Retina (tissue), 1 donor: ENCODE data around the gene FBXW11.
"Not testable (repeated sequence)": the region's sequence is repeated elsewhere in the genome, so short reads cannot be mapped to it uniquely, and the experiment has no call there.

ENCODE experiments used
- DNase-seq: peaks from one replicate; pipeline ENCODE4 v3.0.0-alpha.2; 2016

Gene FBXW11

DNA sequence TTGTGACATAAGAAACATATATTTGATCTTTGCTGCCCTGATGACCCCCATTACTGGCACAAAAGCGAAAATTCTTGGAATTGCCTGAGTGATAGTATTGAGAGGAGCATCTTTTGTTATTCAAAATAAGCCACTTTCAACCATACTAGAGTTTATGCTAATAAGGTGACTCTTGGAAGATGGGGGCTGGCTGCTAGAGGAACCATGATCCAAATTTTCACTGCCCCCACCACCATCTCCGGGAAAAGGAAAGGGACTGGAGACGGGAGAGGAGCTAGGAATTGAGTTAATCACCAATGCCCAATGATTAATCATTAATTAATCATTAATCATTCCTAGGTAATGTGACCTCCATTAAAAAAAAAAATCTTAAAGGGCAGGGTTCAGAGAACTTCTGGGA is 25.6 kb downstream of the FBXW11 start:
- no peak for DNase-seq

DNA sequence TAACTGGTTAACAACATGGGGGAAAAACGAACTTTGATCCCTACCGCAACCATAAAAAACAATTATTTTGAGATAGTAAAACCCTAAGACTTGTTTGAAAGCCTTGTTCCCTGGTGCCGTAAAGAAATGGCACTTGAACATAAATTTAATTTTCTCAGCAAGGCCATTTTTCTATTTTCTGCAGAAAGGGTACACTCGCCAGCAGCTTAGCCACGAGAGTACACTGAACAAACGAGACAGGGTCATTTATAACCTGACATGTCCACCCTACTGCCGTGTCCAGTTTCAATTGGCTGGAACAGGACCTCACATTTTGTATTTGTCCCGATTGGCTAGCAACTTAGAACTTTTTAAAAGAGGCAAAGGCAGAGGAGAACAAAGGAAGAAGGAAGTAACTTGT is 26.8 kb downstream of the FBXW11 start:
- no peak for DNase-seq

DNA sequence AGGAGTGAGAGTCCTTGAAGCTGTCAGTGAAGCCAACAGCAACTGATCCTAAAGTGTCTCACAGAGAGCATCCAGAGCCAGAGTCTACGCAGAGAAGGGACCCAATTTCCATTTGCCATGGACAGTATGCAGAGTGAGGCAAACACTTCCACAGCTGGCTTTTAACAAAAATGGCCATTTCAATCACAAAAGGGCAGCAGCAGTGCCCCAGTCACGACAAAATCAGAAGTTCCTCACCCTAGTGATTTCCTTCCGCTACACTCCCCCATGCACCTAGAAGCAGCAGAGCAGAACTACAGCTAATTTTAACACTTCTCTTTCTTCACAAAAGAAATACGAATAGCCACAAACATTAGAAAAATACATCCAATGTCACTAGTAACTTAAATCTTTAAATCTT is 27.9 kb downstream of the FBXW11 start:
- DNase-seq = no peak

DNA sequence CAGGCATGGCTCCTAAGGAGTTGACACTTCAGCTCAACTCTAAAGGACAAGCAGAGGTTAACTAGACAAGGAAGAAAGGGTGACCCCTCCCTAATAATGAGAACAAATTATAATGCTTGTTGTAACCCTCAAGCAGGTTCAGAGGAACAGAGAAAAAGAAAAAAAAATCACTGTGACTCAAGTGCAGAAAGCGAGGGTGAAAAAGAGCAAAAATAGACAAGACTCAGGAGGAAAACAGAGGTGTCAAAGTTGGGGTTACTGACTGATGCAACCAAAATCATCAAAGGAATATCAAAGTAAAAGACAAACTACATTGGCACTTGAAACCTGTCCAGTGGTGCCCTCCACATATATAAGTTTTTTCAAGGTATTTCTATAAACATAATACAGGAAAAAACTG is 28.4 kb downstream of the FBXW11 start:
- no peak for DNase-seq

DNA sequence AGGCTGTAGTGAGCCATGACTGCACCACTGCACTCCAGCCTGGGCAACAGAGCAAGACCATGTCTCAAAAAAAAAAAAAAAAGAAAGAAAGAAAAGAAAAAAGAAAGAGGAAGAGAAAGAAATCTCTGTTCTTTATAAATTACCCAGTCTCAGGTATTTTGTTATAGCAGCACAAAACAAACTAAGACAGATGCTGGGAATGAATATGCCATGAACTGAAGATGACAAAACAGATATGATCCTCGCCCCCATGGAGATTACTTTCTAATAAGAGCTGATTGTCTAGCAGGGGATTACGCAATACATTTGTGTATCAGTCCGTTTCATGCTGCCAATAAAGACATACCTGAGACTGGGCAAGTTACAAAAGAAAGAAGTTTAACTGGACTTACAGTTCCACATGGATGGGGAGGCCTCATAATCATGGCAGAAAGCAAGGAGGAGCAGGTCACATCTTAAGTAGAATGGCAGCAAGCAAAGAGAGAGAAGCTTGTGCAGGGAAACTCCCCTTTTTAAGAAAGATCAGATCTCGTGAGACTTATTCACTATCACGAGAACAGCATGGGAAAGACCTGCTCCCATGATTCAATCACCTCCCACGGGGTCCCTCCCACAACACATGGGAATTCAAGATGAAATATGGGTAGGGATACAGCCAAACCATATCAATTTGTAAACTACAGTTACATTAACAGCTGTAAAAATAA is 29.0 kb downstream of the FBXW11 start:
- not testable (repeated sequence) for DNase-seq

DNA sequence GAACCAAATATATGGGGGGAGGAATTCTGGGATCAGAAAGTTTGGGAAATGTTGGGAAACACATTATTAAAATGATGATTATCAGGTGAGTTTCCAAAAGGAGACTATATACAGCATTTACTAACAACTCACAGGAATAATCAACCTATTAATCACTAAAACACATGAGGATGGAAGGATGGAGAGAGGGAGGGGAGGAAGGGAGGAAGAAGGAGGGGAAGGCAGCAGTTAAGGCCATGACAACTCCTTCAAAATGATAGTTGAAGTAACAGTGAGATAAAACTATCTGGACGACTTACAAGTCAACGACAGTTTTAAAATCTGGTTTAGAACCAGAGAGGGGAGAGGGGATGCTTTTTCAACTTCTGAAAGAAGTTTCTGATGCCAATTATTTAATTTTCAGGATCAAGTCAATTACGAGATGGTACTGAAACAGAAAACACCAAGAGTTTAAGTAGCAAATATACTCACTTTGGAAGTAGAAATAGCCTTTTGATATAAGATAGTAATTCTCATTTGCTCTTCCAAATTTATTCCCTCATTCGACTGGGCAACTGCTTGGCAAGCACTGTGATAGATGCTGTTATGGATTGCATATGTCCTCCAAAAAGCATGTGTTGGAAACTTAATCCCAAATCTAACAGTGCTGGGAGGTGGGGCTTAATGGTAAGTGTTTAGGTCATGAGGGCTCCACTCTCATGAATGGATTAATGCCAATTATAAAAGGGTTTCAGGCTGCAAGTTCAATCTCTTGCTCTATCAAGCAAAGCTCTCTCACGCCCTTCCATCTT is 30.4 kb downstream of the FBXW11 start:
- DNase-seq = no peak

DNA sequence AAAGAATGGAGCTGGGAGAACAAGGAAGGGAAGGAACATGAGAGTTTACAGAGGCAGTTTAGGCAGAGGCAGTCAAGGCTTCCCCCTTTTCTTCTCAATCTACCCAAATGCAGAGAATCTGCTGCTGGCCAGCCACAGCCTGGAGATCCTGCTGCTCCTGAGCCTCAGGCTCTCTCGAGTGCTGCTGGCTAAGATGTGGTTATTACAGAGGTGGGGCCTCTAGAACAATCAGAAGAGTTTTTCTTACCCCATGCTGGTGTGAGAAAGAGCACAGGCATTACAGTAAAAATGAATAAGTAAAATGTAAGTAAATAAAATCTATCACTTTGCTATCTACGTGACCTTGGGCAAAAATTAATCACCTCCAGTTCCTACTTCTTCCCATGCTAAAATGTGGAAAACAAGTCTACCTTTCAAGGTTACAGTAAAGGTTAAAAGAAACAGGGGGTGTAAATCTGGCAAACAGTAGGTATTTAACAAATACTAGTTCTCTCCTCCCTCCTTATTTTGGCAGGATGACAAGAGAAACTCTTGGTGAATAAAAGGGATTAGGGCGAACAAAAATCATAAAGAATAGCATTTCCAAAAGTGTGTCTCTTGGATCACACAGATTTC is 31.1 kb downstream of the FBXW11 start:
- DNase-seq = no peak

DNA sequence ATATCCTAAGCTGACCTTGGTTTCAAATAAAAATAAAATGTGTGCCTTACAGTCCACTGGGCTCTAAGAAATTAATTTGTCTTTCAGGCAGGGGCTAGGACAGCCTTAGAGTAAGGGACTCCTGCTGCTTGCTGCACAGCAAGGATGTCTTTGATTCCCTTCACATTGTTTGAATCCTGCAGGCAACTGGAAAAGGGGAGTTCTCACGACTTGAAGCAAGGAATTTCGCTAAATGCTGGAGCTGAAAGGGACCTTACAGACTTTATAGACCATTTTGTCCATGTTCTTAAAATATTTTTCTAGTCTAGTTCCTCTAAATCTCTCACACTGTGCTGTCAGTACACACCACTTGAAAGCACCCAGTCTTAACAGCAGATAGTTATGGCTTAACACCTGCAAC is 35.6 kb downstream of the FBXW11 start:
- no peak for DNase-seq

DNA sequence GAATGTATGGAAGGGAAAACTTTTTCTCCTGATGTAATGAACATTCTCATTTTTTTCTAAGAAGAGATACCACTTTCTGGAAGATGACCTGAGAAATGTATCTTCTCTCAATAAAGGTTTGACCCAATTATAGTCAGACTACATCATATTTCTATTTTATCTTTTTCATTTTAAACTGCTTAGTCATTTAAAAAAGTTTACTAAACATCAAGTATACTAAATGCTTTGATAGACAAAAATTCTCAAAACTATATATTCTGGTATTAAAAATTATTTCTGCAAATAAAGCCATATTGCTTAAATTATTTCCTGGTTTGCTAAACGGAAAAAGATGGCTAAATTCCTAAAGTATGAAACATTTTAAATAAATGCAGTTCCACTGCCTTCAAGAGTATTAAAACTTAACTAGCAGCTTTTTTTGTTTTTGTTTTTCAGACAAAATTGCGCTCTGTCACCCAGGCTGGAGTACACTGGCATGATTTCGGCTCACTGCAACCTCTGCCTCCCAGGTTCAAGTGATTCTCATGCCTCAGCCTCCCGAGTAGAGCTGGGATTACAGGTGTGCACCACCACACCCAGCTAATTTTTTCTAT is 37.1 kb downstream of the FBXW11 start:
- DNase-seq = no peak

DNA sequence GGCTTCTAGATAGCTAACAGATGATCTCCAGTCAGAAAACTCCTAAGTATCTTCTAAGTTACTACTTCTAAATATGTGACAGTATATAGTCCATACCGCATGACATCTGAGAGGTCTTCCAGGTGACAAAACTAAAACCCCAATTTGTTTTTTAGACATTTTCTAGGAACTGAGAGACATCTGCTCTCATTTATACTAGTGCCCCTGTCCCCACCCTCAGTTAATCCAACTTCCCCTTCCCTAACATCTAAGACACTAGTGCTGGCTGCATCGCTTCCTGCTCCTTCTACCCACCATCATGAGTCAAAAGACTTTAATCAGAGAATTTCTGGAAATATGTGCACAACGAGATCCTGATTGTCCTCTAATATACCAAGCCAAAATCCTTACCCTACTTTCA is 37.9 kb downstream of the FBXW11 start:
- no peak for DNase-seq

DNA sequence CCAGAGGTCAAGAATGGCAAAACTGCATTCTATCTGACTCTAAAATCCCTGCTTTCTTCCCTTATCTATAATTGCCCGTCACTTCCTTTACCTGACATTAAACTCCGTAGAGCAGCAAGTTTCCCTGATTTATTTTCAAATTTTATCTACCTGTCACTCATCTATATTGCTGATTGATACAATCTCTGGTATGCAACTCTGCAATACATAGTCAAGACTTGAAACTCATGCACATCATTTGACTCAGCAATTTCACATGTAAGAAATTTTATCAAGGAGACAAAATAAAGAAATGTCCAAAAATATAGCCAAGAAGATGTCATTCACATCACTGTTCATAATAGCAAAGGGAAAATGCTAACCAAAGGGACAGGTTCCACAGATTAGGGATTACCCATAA is 39.5 kb downstream of the FBXW11 start:
- DNase-seq = no peak

DNA sequence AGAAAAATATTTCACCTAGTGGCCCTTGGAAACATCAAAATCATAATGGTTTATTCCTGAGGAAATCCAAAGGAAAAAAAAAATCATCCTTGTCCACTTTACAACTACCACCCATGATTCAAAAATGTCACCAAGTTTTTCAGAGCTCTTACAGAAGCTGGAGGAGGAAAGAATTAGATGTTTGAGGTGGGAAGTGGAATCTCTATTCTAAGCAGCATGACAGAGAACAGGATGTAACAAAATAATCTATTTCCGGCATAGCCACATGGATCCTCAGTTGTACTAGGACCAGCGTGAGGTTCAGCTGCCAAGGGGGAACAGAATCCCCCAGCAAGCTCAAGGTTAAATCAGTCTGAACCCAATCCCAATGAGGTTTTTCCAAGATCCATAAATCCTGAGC is 40.2 kb downstream of the FBXW11 start:
- no peak for DNase-seq

DNA sequence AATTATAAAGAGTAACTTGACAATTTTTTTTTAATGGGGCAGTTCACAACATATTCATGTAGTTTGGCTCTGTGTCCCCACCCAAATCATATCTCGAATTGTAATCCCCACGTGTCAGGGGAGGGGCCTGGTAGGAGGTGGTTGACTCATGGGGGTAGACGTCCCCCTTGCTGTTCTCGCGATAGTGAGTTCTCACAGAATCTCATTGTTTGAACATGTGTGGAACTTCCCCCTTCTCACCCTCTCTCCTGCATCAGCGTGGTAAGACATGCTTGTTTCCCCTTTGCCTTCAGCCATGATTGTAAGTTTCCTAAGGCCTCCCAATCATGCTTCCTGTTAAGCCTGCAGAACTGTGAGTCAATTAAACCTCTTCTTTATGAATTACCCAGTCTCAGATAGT is 40.7 kb downstream of the FBXW11 start:
- no peak for DNase-seq

DNA sequence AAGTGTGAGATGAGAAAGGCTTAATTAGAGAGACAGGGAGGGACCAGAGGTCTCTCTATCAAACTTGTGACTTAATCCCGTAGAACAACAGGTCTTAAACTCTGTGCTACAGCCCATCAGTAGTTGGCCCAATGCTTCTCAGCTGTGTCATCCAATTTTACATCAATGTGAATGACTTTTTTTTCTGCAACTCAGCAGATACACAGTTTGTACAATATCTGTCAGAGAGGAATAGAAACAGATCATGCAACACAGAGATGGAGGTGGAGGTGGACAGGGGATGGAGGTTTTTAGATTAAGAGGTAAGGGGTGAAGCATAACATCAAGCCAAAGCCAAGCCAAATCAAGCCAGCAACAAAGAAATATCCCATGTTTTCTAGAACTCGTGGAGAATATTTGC is 43.0 kb downstream of the FBXW11 start:
- no peak for DNase-seq

DNA sequence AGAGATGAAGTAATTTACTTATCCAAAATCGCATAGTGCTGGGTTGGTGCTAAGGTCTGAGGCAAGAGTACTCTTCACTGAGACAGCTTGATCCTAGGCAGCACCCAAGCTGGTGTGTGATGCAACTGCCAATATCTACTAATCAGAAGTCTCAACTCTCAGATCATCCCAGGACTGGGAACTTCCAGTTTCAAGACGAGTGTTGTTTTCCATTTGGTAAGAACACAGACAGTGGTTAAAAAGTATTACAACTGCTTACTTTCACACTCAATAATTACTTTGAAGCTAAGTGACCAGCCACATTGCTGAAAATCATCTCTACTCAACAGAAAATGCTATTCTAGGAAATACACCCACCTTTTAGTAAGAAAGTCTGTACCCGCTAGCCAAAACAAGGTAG is 45.3 kb downstream of the FBXW11 start:
- DNase-seq = no peak

DNA sequence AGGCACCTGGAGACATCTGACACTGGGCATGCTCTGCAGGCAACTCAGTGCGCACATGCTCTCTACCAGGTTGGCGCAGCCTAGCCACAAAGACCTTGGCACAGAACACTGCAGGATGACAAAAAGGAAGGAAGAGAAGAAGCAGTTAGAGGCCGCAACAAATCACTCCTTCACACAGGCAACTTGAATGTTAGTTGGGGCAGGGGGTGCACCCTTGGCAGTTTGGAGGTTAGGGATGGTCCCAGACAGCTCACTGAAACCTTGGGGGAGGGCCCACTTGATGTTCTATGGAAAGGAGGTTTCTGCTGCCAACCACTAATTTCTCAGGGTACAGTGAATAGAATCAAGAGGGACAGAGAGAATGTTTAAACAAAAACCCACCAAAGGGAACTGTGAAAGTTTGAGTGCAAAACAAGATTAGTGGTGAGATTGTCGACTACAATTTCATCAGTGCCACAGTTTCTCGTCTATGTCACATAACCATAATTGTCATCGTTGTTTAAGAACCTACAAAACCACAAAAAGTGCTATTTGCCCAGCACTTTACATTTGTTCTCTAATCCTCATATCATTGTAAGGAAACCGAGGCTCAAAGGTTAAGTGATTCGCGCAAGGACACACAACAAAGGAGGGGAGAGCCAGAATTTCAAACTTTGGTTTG is 48.7 kb downstream of the FBXW11 start:
- DNase-seq = no peak

DNA sequence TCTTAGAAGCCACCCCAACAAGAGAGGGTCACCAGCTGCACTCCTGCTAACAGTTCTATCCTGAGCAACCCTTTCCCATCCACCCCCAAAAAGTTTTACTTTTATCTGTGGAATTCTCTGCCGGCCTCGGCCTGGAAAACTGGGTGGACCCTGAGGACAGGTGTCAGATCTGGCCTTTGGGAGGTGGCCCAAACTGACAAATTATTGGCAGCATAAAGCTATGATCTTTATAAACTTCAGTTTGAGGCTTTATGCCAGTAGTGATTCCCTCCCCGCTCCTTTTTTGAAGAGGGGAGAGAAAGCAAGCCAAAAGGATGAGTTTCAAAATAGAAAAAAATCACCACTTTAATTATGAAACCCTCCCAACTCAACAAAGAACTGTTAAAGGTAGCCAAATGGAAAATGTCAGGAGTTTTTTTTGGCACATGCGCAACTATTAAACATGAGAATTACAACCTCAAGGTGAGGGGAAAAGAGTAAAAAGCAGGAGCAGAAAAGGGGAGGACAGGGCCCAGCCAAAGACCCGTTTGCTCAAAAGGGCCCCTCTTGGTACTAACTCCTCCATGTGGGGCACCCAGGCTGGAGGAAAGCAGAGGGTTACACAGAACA is 49.4 kb downstream of the FBXW11 start:
- DNase-seq = no peak

DNA sequence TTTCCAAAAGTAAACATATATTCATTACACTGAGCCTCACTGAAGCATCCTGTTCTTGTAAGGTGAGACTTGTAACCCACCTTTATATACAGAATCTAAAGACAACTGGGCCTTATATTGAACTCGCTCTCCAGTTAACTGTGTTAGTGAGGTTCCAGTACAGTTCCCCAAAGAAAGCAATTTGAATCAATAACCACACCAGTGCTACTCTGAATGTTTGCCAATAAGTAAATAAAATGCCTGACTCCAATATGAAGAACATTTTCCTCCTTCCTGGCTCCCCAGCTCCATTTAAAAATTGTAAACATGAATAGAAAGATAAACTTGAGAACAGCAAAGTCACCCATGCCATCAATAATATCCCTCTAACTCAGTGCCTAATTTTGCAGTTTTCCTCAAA is 50.1 kb downstream of the FBXW11 start:
- DNase-seq = no peak

DNA sequence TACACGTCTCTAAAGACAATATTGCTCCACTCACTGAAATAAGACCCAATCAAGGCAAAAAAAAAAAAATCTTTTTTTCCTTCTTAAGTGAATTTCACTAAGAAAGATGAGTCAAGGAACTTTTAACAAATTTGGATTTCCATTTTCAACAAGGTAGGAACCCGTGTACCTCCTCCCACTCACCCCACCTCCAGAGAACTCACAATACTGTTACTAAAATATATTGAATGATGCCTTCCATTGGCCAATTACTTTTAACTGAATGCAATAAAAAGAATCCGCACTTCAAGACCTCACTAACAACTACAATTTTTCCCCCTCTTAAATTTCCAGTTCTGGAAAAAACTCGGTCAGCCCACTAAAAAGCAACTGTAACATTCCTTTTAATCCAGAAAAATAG is 50.7 kb downstream of the FBXW11 start:
- no peak for DNase-seq

DNA sequence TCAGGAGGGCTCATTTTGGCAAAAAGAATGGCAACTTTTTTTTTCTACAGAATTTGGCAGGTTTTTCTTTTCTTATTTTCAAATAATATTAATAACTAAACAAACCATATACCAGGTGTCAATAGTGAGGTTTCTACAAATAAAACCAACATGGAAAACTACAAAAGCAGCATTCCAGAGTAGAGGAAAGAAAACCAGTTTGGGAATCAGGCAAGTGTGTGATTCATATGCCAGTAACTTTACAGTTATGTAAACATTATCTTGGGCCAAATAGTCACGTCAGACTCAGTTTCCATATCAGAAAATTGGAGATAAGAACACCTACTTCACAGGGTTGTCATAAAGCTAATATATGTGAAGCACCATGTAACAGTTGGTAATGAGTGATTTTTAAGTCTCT is 51.7 kb downstream of the FBXW11 start:
- DNase-seq = no peak

DNA sequence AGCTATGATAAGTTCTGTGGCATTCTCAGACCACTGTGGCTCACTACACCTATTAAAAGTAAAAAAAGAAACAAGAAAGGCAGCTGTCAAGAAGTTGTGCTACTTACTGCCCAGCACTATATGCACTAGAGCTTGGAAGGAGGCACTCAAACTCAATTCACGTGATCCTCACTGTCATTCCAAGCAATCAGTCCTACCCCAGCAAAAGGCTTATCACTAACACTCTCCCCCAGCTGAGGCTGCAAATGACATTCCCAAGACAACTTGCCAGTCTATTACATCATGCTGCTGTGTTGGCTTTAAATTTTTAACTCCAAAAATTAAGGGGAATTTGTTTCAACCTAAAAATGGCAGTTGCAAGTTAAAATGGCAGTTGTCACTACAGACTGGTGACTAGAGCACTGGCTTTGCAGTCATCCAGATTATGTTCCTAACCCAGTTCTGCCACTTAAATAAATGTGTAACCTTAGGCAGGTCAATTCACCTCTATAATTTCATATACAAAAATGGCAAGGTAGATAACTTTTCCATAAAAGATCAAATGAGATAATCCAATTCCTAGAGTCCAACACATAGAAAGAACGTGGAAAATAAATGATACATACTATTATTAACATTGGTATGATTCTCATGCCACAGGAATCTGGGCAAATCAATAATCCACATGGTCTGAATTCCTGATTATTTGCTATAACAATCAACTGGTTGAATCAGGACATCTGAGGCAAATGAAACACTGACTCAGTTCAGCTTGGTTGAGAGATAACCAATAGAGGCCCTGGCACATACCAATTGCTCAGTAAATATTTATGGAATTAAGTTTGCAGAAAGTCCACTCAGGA is 52.4 kb downstream of the FBXW11 start:
- DNase-seq = no peak

DNA sequence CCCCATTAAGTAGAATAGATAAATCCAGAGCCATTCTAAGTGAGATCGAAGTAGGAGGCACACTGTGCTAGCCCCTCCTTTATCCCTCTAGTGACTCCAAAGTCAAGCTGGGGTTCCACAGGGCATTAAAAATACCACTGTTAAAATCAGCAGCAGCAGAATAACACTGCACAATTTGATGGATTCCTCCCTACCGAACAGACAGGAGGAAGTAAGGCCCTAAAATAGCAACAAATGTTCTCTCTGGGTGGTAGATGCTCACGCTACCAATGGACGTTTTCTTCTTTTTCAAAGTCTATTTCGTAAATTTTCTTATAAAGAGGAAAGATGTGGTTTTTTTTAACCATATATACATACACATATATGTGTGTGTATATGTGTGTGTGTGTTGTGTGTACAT is 54.4 kb downstream of the FBXW11 start:
- DNase-seq = no peak
